ENCODE data around the gene HSF4. TPM values are rescaled to one million over a fixed set of nuclear protein-coding genes. Genes with fewer than 3 reads are reported as not detected.

HSF4 gene
- total and polyA plus RNA-seq, 2 experiments from 2014 or later: 5.5 to 15.7 TPM

GRCh38 chr16:67212766-67213165 is 48.2 kb downstream of the HSF4 start:
- no peaks in the 10 kb centered on the region for H3K4me1 ChIP-seq (ENCODE audit: insufficient read depth)
- TF ChIP-seq EZH2phosphoT487 (IDR thresholded peaks at IDR 0.05; ENCODE audit: low read depth, severe bottlenecking, unreplicated experiment) (no peak), EZH2 (IDR thresholded peaks at IDR 0.05; ENCODE audit: borderline replicate concordance) (no peak), CTCF (IDR thresholded peaks at IDR 0.05; ENCODE audit: poor library complexity) (no peak)
- no peak overlapping the region for H3K27ac ChIP-seq
- H3K9me2 ChIP-seq (replicated peaks; ENCODE audit: insufficient read depth): no peaks in the 10 kb centered on the region
- no peak overlapping the region for H3K4me2 ChIP-seq
- no peaks in the 10 kb centered on the region for H3K79me2 ChIP-seq
- DNase-seq (ENCODE audit: low spot score): no peak
- no peak overlapping the region for H3K4me3 ChIP-seq
- H3K9me3 ChIP-seq (ENCODE audit: low read depth): no peaks in the 10 kb centered on the region
- no peaks in the 10 kb centered on the region for H4K20me1 ChIP-seq (ENCODE audit: insufficient read depth, poor library complexity, severe bottlenecking)
- no peak overlapping the region for H2AFZ ChIP-seq
- H3K36me3 ChIP-seq (replicated peaks; ENCODE audit: insufficient read depth, low read depth): no peaks in the 10 kb centered on the region
- H3K27me3 ChIP-seq: no peaks in the 10 kb centered on the region

DNA sequence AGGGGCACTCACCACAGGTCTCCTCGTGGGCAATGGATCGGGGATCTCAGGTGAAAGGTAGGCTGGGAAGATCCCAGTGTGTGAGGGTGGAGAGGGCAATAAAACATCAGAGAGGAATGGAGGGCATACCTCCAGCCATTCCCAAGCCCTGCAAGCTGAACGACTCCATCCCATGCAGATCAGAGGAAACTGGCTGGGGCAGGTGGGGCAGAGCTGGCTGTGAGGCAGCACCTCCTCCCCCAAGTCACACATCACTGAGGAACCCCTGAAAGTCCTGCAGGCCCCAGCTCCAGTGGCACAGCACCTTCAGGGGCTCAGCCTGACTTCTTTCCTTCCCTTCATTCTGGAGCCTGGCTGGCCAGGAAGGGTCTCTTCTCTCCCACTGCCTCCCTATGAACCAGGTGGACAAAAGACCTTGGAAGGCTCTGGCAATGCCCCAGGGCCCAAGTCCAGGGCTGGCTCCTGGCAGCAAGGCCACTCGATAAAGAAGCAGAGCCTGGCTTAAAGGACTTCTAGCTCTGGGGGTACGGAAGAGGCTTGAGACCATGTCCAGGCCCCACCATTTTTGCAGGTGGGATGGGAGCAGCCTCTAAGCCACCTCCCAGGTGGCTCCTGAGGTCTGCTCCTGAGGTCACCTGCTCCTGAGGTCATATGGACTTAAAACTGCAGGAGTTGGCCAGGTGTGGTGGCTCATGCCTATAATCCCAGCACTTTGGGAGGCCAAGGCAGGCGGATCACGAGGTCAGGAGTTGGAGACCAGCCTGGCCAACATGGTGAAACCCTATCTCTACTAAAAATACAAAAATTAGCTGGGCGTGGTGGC is 48.9 kb downstream of the HSF4 start:
- WGBS (ENCODE audit: low lambda C conversion rate, missing lambda C conversion rate): 86% methylated on average over 8 of the region's 8 CpGs
- DNase-seq (ENCODE audit: low spot score): no peak

DNA sequence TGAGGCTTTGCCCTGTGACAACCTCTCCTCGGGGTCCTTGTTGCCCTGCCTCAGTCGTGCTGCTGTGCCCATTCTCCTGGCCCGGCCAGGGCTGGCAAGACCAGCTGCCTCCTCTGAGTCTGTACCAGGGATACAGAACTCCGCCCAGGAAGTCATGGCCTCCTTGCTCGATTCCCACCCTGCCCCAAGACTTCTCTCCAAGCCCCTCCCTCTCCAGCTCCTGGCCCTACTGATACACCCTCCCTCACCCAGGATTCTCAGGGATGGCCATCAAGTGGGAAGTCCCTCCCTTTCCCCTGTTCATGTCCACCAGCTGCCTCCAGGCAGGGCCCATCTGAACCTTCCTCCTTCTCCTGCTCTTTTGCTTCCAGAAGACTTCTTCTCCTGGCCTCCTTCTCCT is 51.2 kb downstream of the HSF4 start:
- Histone ChIP-seq H4K20me1 (ENCODE audit: insufficient read depth, poor library complexity, severe bottlenecking) (no peaks in the 10 kb centered on the region), H3K9me3 (ENCODE audit: low read depth) (no peaks in the 10 kb centered on the region), H3K4me3 (no peak overlapping the region), H3K36me3 (replicated peaks; ENCODE audit: insufficient read depth, low read depth) (no peaks in the 10 kb centered on the region), H2AFZ (no peak overlapping the region), H3K4me1 (ENCODE audit: insufficient read depth) (no peaks in the 10 kb centered on the region), H3K4me2 (no peak overlapping the region), H3K9me2 (replicated peaks; ENCODE audit: insufficient read depth) (no peaks in the 10 kb centered on the region), H3K27ac (no peak overlapping the region), H3K27me3 (no peaks in the 10 kb centered on the region), H3K79me2 (no peaks in the 10 kb centered on the region)
- no peak for DNase-seq (ENCODE audit: low spot score)
- WGBS (ENCODE audit: low lambda C conversion rate, missing lambda C conversion rate): 83% methylated on average over 4 of the region's 5 CpGs
- TF ChIP-seq EZH2 (IDR thresholded peaks at IDR 0.05; ENCODE audit: borderline replicate concordance): no peak
- TF ChIP-seq CTCF (IDR thresholded peaks at IDR 0.05; ENCODE audit: poor library complexity): no peak
- no peak for TF ChIP-seq EZH2phosphoT487 (IDR thresholded peaks at IDR 0.05; ENCODE audit: low read depth, severe bottlenecking, unreplicated experiment)

More for the DNA sequence above, 48.9 kb downstream of the HSF4 start:
- TF ChIP-seq EZH2 (IDR thresholded peaks at IDR 0.05; ENCODE audit: borderline replicate concordance): no peak
- no peak for TF ChIP-seq EZH2phosphoT487 (IDR thresholded peaks at IDR 0.05; ENCODE audit: low read depth, severe bottlenecking, unreplicated experiment)
- no peak for TF ChIP-seq CTCF (IDR thresholded peaks at IDR 0.05; ENCODE audit: poor library complexity)
- no peak overlapping the region for H3K27ac ChIP-seq
- no peaks in the 10 kb centered on the region for H3K9me2 ChIP-seq (replicated peaks; ENCODE audit: insufficient read depth)
- no peaks in the 10 kb centered on the region for H3K36me3 ChIP-seq (replicated peaks; ENCODE audit: insufficient read depth, low read depth)
- no peaks in the 10 kb centered on the region for H3K79me2 ChIP-seq
- no peaks in the 10 kb centered on the region for H3K4me1 ChIP-seq (ENCODE audit: insufficient read depth)
- H3K4me2 ChIP-seq: no peak overlapping the region
- no peaks in the 10 kb centered on the region for H4K20me1 ChIP-seq (ENCODE audit: insufficient read depth, poor library complexity, severe bottlenecking)
- H3K4me3 ChIP-seq: no peak overlapping the region
- no peak overlapping the region for H2AFZ ChIP-seq
- no peaks in the 10 kb centered on the region for H3K9me3 ChIP-seq (ENCODE audit: low read depth)
- H3K27me3 ChIP-seq: no peaks in the 10 kb centered on the region

All from hepatocyte (in vitro differentiated cells).